HG03469 (cell line): ENCODE results near the gene ADM2.

Source experiments
- ATAC-seq: cut with Tn5 transposase; IDR thresholded peaks from one replicate; pipeline ENCODE4 v1.9.1; 2021; ENCODE audit warnings: mild to moderate bottlenecking, moderate library complexity, moderate number of reproducible peaks; ENCODE audit not compliant: unreplicated experiment

Gene ADM2

GRCh38 chr22:50523806-50524675, 42.7 kb downstream of the ADM2 start:
- no peak for ATAC-seq

DNA sequence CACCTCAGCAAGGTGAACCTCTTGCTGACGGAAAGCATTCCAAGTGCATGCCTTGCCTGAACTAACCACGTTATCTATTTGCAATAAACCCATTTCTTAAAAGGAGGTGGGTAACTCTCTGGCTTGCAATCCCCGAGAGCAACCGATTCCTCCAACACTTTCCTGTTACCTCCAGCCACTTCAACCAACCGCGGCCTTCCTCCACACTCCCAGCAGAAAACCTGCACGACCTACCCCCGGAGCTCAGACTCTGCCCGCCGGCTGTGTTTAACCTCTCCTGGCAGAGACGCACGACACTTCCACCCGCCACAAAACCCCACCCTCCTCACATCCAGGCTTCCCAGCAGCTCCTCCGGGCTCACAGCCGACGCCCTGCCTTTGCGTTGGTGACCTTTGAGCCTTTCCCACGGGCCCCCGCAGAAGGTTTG, 43.3 kb downstream of the ADM2 start:
- ATAC-seq: no peak

GRCh38 chr22:50525104-50525857, 43.9 kb downstream of the ADM2 start, which contains the start of gene SCO2:
Gene SCO2, minus strand, starts transcription at chr22:50525598. Its CDS starts 1,187 bp downstream, at chr22:50524411.
- ATAC-seq: peak; percentile 30

GRCh38 chr22:50525858-50526107, 44.4 kb downstream of the ADM2 start:
- ATAC-seq: no peak

- no peak for ATAC-seq
Measured at GRCh38 chr22:50526108-50526833, 44.9 kb downstream of the ADM2 start.

- ATAC-seq: no peak
Measured at GRCh38 chr22:50526834-50527801, 45.8 kb downstream of the ADM2 start.

GRCh38 chr22:50527921-50528681, 46.8 kb downstream of the ADM2 start:
- ATAC-seq: no peak

- no peak for ATAC-seq
Measured at GRCh38 chr22:50528682-50529415, 47.5 kb downstream of the ADM2 start.

GRCh38 chr22:50529416-50529896, 48.1 kb downstream of the ADM2 start:
- no peak for ATAC-seq

- ATAC-seq: no peak
Measured at GRCh38 chr22:50529897-50530579, 48.7 kb downstream of the ADM2 start, which contains the start of gene TYMP. Gene TYMP, minus strand, starts transcription at chr22:50530012. Its CDS starts 303 bp downstream, at chr22:50529709.

DNA sequence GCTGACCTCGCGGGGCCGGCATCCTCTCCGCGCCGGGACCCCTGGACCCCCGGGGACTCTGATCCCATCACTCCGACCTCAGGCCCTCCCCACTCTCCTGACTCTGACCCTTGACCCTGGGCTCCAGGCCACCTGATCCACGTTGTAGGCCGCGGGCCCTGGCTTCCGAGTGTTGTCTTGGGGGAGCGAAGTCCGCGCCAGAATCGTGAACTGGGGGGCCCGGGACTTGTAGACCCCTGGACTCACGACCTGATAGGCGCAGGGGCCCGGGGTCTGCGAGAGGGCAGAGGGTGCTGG, 49.2 kb downstream of the ADM2 start:
- no peak for ATAC-seq

DNA sequence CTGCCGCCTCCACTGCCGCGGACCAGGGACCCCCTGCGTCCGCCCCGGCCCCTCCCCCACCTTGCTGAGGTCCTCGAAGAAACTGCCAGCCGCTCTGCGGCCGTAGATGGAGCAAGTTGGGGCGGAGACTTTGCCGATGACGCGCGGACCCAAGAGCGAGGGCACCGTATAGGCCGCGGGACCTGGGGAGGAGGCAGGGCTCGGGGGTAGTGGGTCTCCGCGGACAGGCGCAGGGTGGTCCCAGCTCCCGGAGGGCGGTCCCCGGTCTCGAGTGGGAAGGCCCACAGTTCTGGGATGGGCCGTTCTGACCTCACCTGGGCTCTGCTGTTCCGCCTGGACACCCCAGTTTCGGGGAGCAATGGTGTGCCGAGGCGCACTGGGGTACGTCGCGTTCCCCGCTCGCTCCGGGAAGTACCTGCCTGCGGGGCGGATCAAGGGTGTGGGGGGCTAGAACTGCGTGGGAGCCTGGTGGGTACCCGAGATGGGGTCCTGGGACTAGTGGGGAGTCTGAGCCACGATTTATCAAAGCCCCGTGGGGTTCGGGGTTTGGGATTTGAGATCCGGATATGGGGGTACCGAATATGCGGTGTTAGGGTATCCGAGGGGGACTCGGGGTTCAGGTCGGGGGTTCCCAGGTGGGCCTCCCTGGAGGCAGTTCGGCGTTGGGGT, 49.7 kb downstream of the ADM2 start:
- ATAC-seq: no peak

DNA sequence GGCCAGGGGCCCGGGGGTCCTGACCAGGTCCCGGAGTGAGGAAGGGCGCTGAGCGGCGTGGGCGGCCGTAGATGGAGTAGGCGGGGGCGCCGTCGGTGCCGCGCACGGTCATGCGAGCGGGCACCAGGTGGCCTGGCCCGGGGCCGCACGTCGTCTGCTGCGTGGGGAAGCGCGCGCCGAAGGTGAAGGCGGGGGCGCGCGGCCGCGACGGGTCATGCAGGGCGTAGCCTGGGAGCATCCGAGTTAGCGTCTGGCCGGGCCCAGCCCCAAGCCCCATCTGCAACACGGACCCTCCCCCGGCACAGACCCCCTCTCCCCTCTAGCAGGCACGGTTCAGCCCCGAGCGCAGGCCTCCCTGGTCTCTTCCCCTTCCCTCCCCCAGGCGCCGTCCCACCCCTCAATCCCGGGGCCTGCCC, 50.2 kb downstream of the ADM2 start:
- no peak for ATAC-seq

DNA sequence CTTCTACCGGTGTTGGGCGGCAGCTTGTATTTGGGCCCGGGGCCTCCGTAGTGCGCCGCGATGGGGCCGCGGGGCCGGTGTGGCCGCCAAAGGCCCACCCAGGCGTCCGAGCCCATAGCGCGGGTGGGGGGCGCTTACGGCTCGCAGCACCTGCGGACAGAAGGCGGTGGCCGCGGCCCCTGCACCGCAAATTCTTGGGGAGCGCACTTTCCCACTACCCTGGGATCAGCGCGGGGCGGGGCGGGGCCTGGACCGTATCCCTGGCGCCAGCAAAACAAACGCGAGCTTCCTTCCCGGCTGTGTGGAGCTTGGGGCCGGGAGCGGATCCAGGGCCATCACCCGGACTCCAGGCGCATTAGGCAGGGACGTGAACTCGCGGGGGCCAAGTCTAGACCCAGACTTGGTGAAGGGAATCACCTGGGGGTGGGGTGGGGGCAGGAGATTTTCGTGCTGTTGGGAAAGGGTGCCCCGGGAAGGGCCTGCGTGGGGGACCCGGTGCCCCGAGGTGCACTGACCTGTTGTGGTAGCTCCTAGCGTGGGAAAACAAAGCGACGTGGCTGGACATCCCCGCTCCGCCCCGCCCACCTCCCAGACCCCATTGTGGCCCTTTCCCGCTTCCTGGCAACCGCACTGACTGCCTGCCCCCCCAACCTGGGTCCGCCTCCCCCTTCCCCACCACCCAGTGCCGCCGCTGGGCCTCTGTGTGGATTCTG, 50.8 kb downstream of the ADM2 start:
- ATAC-seq: no peak

GRCh38 chr22:50532824-50533796, 51.8 kb downstream of the ADM2 start:
- no peak for ATAC-seq
